Ovary (tissue), 10 donors: ENCODE measurements around the gene BRS3. TPM values are rescaled to one million over a fixed set of nuclear protein-coding genes. Genes with fewer than 3 reads are reported as not detected.
"Not testable (repeated sequence)": the region's sequence is repeated elsewhere in the genome, so short reads cannot be mapped to it uniquely, and the experiment has no call there.

Experiments
- DNase-seq, 5 donors: peaks; one replicate each; pipeline ENCODE4 v3.0.0-alpha.2; 2019 to 2020
- H3K27ac ChIP-seq, 2 donors: fragments of 200-600 bp; one replicate each; pipeline versions ENCODE4 v1.5.1 to v1.8.0; 2019 to 2022
- H3K27me3 ChIP-seq: fragments of 200-600 bp; one replicate; pipeline ENCODE4 v1.8.0; 2022
- H3K36me3 ChIP-seq: fragments of 200-600 bp; sonication (generic); one replicate; pipeline ENCODE4 v1.5.1; 2019
- H3K4me1 ChIP-seq: one replicate; pipeline ENCODE4 v1.8.1; 2013; ENCODE audit warnings: mild to moderate bottlenecking, moderate library complexity; ENCODE audit not compliant: insufficient read depth
- H3K4me3 ChIP-seq: fragments of 200-600 bp; sonication (generic); one replicate; pipeline ENCODE4 v1.5.1; 2017
- H3K9me3 ChIP-seq, 2 donors: fragments of 200-600 bp in 1 of 2; sonication (generic) in 1 of 2; one replicate each; pipeline versions ENCODE4 v1.5.1 to v1.8.1; 2013 to 2019; ENCODE audit warnings: mild to moderate bottlenecking in 1 of 2, moderate library complexity in 1 of 2
- EP300 ChIP-seq: sonication (generic); formaldehyde crosslinking; IDR thresholded peaks from one replicate; pipeline ENCODE4 v1.6.1; 2017; ENCODE audit warnings: antibody characterized with exemption
- POLR2A ChIP-seq: fragments of 450-650 bp; IDR thresholded peaks from one replicate; pipeline ENCODE4 v1.6.1; 2017; ENCODE audit warnings: antibody characterized with exemption, mild to moderate bottlenecking, moderate library complexity
- WGBS, 3 donors: extraction: QIAGEN DNeasy Blood & Tissue Kit in 1 of 3; methylation state at CpG; one replicate each; pipeline versions ENCODE4 v1.1.5 to v1.1.7; 2013 to 2017; 5-methylcytosine and 5-hydroxymethylcytosine counted together
- intact Hi-C, 4 donors: fragments of 100-400 bp; cut with DNase I; formaldehyde crosslinking; loops; one replicate each; pipeline versions ENCODE4 v1.11.0 to v1.15.1; 2022 to 2023
- long read RNA-seq, 3 donors: library from polyadenylated mRNA in 2 of 3; unstranded in 2 of 3; transcript quantifications; one replicate each; pipeline ENCODE4 v2.0.0 and lab custom pipeline, GENCODE V29; 2021 to 2026
- polyA plus RNA-seq, 2 donors: library from polyadenylated mRNA; stranded (reverse); fragments of 200-250 nt in 1 of 2; fragments of 350-450 nt in 1 of 2; fragmentation: Illumina TruSeq in 1 of 2; extraction: RNeasy Lipid Tissue Mini Kit (QIAGEN cat#74804) in 1 of 2; gene quantifications; one replicate each; pipeline ENCODE4 v1.2.3, GENCODE V29; 2013 to 2014
- total RNA-seq, 7 donors: library from RNA; depleted of rRNA in 2 of 7; stranded (reverse); fragments of >200 nt in 2 of 7; fragmentation: NEBNext Ultra II Directional in 3 of 7; extraction: Animal tissue kit (Norgen Biotek cat#: 25700) in 3 of 7; gene quantifications; one replicate each; pipeline versions ENCODE4 v1.1.0 to v1.2.4, GENCODE V29; 2016 to 2023
- TF ChIP-seq, protein P1 (sequence below), 3 donors: fragments of 450-650 bp in 2 of 3; fragments of 200-600 bp in 1 of 3; IDR thresholded peaks; one replicate each; pipeline versions ENCODE4 v1.5.1 to v1.8.0; 2016 to 2022; ENCODE audit warnings: antibody characterized with exemption in 3 of 3, mild to moderate bottlenecking in 1 of 3
- donor health status: DM: no; HTN: no; CAD: no; lungs with moderate emphysema.
- donor health status: DM: no; HTN: no; CAD: no.
- donor health status: Bipolar disorder and iron deficiency.
- donor health status: DM: yes; HTN: yes; CAD: no.
- donor health status: DM: no; HTN: no; CAD: no.
- donor health status: DM: yes; HTN: yes; CAD: no.

The BRS3 gene
- total RNA-seq (1 to 10 TPM in 3 of 7 donors, under 1 TPM in 4; 0.23 to 2.8 (median 0.98) TPM), polyA plus RNA-seq (1 to 10 TPM in 1 of 2 donors, under 1 TPM in 1; 0.21 to 1.8 TPM)
- long read RNA-seq, donor 1, partial matches to known transcripts = 0 of 1 reads
- long read RNA-seq, donor 1, other reads (novel, unspliced or antisense) = 0 of 1 reads
- long read RNA-seq, donor 2 = 0 reads
- long read RNA-seq, donor 3, partial matches to known transcripts = 1 of 2 reads
- long read RNA-seq, donor 3, other reads (novel, unspliced or antisense) = 0 of 2 reads

DNA sequence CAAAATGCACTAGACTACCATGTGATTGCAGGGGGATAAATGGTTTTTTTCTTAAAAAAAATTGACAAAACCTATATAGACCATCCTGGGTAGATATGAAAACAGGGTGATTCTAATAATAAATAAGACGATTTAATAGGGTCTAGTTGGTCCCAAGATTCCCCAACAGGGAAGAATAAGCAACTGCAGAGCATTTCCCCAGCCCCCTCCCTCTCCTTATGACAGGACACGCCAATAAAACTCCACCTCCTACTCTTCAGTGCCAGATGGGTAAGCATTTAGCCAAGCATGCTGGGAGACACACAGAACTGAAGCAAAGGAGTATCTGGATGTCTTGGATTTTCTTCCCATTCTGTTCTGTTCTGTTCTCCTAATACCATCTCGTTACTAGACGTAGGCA is at the start of gene BRS3:
BRS3 (plus strand) TSS at position 301 of the 400 bp plus-strand sequence. CDS start 168 bp downstream, outside the sequence.
- no peak within 1 kb of the TSS for H3K27ac ChIP-seq
- DNase-seq = no peak
- H3K27me3 ChIP-seq = no peaks in the 10 kb centered on the region
- H3K4me1 ChIP-seq = no peaks in the 10 kb centered on the region
- WGBS, 3 donors = 54 to 69% (median 56%) methylated on average over 4 of the region's 4 CpGs
- no peaks in the 10 kb centered on the region for H3K9me3 ChIP-seq
- H3K4me3 ChIP-seq = no peak within 1 kb of the TSS
- TF ChIP-seq POLR2A (no peak), EP300 (no peak)
- TF ChIP-seq, protein P1, sequence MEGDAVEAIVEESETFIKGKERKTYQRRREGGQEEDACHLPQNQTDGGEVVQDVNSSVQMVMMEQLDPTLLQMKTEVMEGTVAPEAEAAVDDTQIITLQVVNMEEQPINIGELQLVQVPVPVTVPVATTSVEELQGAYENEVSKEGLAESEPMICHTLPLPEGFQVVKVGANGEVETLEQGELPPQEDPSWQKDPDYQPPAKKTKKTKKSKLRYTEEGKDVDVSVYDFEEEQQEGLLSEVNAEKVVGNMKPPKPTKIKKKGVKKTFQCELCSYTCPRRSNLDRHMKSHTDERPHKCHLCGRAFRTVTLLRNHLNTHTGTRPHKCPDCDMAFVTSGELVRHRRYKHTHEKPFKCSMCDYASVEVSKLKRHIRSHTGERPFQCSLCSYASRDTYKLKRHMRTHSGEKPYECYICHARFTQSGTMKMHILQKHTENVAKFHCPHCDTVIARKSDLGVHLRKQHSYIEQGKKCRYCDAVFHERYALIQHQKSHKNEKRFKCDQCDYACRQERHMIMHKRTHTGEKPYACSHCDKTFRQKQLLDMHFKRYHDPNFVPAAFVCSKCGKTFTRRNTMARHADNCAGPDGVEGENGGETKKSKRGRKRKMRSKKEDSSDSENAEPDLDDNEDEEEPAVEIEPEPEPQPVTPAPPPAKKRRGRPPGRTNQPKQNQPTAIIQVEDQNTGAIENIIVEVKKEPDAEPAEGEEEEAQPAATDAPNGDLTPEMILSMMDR (IDR thresholded peaks at IDR 0.05) = no peak
- intact Hi-C loops = loop anchor here in 1 of 4 donors (10.0 kb wide), 1 partner anchor 223 kb away; no protein-coding TSS in a partner anchor
- no peaks in the 10 kb centered on the region for H3K36me3 ChIP-seq

DNA sequence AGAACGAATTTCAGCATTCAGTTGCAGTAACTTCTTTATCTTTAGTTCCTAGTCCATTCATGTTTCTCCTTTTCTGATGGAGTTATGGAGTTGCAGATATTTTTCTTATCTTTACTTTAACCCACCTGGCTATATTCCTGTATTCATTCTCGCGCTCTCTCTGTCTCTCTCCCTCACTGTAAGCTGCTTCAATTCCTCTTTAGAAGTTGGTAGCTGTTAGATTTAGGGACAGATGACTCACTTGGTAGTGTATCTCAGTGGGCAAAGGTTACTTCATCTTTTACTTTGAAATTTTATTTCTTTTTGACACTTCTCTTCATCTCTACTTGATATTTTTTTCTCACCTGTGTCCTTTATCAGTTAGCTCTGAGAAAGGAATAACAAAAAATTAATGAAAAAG is 49.6 kb upstream of the BRS3 start:
- TF ChIP-seq EP300 (no peak), POLR2A (no peak)
- TF ChIP-seq, protein P1 (IDR thresholded peaks at IDR 0.05) = no peak

DNA sequence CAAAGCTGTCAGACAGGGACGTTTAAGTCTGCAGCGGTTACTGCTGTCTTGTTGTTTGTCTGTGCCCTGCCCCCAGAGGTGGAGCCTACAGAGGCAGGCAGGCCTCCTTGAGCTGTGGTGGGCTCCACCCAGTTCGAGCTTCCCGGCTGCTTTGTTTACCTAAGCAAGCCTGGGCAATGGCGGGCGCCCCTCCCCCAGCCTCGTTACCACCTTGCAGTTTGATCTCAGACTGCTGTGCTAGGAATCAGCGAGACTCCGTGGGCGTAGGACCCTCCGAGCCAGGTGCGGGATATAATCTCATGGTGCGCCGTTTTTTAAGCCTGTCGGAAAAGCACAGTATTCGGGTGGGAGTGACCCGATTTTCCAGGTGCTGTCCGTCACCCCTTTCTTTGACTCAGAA is 42.1 kb upstream of the BRS3 start:
- H3K4me3 ChIP-seq, H3K27ac ChIP-seq, H3K36me3 ChIP-seq, H3K9me3 ChIP-seq, DNase-seq, H3K27me3 ChIP-seq, H3K4me1 ChIP-seq: not testable (repeated sequence)
- intact Hi-C loops = loop anchor here in 1 of 4 donors (1.0 kb wide), 1 partner anchor 47 kb away; no protein-coding TSS in a partner anchor
- 80 to 84% (median 82%) methylated on average over 16 to 18 of the region's 18 CpGs for WGBS, 3 donors

More for the DNA sequence above, 49.6 kb upstream of the BRS3 start:
- no peak for DNase-seq
- H3K9me3 ChIP-seq = no peaks in the 10 kb centered on the region
- no peaks in the 10 kb centered on the region for H3K4me1 ChIP-seq
- no peak overlapping the region for H3K4me3 ChIP-seq
- intact Hi-C loops = no loop called here
- H3K27ac ChIP-seq = no peak overlapping the region
- WGBS, 3 donors = 40 to 49% (median 44%) methylated on average over 3 of the region's 3 CpGs
- no peaks in the 10 kb centered on the region for H3K27me3 ChIP-seq
- H3K36me3 ChIP-seq = no peaks in the 10 kb centered on the region

DNA sequence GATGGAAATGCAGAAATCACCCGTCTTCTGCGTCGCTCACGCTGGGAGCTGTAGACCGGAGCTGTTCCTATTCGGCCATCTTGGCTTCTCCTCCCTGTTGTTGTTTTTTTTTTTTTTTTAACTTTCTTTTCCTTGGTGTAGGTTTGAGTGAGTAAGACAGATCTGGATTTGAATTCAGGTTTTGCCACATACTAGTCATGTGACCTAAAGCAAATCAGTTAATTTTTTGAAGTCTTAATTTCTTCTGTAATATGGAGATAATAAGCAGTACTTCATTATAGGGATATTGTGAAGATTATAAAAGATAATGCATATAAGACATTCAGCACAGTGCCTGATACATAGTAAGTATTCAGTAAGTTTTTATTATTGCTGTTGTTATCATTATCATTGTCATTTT is 41.5 kb upstream of the BRS3 start:
- 91 to 96% (median 96%) methylated on average over 6 of the region's 6 CpGs for WGBS, 3 donors
- Histone ChIP-seq H3K9me3 (no peaks in the 10 kb centered on the region), H3K4me1 (no peaks in the 10 kb centered on the region), H3K27ac (no peak overlapping the region), H3K4me3 (no peak overlapping the region), H3K36me3 (no peaks in the 10 kb centered on the region), H3K27me3 (no peaks in the 10 kb centered on the region)
- TF ChIP-seq, protein P1 (IDR thresholded peaks at IDR 0.05) = no peak
- TF ChIP-seq EP300 = no peak
- no peak for TF ChIP-seq POLR2A
- DNase-seq = no peak
- intact Hi-C loops = loop anchor here in 1 of 4 donors (1.0 kb wide), 1 partner anchor 46 kb away; no protein-coding TSS in a partner anchor

DNA sequence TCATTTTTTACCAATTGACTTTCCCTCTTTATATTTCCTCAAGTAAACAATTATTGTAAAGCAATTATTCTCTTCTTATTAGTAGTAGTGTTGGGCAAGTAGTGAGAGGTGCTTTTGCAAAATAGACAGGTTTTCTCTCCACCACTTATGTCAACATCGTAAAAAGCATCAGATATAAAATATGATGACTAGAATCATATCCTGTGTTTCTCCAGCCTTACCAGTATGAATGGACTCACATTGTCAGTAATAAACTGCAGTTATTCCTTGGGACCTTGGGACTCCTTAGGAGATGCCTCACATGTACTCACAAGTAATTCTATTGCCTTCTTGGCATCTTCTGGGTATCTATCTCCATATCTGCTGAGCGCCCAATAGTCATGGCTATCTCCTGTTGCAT is 40.4 kb upstream of the BRS3 start:
- Histone ChIP-seq H3K27me3 (no peaks in the 10 kb centered on the region), H3K36me3 (no peaks in the 10 kb centered on the region), H3K4me3 (no peak overlapping the region), H3K4me1 (no peaks in the 10 kb centered on the region), H3K9me3 (no peaks in the 10 kb centered on the region), H3K27ac (no peak overlapping the region)
- DNase-seq = no peak
- TF ChIP-seq POLR2A = no peak
- TF ChIP-seq, protein P1 (IDR thresholded peaks at IDR 0.05) = no peak
- no peak for TF ChIP-seq EP300
- intact Hi-C loops = no loop called here
- 80 to 82% (median 81%) methylated on average over 2 of the region's 2 CpGs for WGBS, 3 donors
